Cardiac fibroblast (primary cell): ENCODE data around the gene ZNF629.

Experiments
- DNase-seq, 2 donors: peaks; one replicate each; pipeline versions ENCODE4 v3.0.0 to v3.0.0-alpha.2; 2010; ENCODE audit warnings: low read depth in 2 of 2
- H3K4me3 ChIP-seq, 2 donors: replicated peaks in 1 of 2; 1 replicate in 1 of 2; 2 replicates in 1 of 2; pipeline ENCODE4 v1.5.1; 2011; ENCODE audit warnings: low read depth in 2 of 2, low read length in 2 of 2, mild to moderate bottlenecking in 2 of 2, moderate library complexity in 1 of 2
- TF ChIP-seq, protein P1 (sequence below): IDR thresholded peaks from one replicate; pipeline ENCODE4 v1.5.1; 2011; ENCODE audit warnings: low read depth, mild to moderate bottlenecking, low read length, inconsistent platforms

Gene ZNF629

DNA sequence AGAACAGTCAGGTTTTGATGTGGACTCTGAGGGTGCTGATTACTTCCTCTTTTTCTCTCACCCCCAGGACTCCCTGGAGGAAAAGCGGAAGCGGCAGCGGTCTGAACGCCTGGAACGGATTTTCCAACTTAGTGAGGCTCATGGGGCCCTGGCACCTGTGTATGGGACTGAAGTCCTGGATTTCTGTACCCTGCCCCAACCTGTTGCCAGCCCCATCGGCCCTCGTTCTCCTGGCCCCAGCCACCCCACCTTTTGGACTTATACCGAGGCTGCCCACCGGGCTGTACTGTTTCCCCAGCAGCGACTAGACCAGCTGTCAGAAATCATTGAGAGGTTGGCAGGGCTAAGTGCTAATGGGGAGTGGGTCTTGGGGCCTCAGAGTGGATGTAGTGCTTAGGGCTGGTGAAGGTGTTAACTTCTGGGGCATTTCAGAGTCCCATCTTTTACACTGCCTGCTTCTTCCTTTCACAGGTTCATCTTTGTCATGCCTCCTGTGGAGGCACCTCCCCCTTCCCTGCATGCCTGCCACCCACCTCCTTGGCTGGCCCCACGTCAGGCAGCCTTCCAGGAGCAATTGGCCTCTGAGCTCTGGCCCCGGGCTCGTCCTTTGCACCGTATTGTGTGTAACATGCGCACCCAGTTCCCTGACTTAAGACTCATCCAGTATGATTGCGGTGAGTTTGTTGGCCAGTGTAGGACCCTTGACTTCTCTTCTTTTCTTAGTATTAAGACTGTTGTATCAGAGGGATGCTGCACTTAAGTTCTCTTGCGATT, 57.9 kb downstream of the ZNF629 start:
- no peak for DNase-seq
- TF ChIP-seq, protein P1, sequence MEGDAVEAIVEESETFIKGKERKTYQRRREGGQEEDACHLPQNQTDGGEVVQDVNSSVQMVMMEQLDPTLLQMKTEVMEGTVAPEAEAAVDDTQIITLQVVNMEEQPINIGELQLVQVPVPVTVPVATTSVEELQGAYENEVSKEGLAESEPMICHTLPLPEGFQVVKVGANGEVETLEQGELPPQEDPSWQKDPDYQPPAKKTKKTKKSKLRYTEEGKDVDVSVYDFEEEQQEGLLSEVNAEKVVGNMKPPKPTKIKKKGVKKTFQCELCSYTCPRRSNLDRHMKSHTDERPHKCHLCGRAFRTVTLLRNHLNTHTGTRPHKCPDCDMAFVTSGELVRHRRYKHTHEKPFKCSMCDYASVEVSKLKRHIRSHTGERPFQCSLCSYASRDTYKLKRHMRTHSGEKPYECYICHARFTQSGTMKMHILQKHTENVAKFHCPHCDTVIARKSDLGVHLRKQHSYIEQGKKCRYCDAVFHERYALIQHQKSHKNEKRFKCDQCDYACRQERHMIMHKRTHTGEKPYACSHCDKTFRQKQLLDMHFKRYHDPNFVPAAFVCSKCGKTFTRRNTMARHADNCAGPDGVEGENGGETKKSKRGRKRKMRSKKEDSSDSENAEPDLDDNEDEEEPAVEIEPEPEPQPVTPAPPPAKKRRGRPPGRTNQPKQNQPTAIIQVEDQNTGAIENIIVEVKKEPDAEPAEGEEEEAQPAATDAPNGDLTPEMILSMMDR = no peak
- no peak overlapping the region for H3K4me3 ChIP-seq
